K562 (cell line): Measurements from ENCODE around the gene USP22. TPM values are rescaled to one million over a fixed set of nuclear protein-coding genes. Genes with fewer than 3 reads are reported as not detected.

Source experiments
- CHD1 ChIP-seq: fragments of 200-600 bp; sonication (generic); IDR thresholded peaks from one replicate; pipeline ENCODE4 v1.6.1; 2012; ENCODE audit warnings: mild to moderate bottlenecking, moderate library complexity, low read length, inconsistent platforms
- COPS2 ChIP-seq: fragments of 450-650 bp; conservative IDR thresholded peaks from 2 replicates; pipeline ENCODE4 v1.6.1; 2016; ENCODE audit warnings: mild to moderate bottlenecking, moderate library complexity
- CREM ChIP-seq: IDR thresholded peaks from 2 replicates; pipeline ENCODE4 v1.6.1; 2014; ENCODE audit warnings: antibody characterized with exemption, low read depth
- E2F1 ChIP-seq: sonication (generic); formaldehyde crosslinking; IDR thresholded peaks from 2 replicates; pipeline ENCODE4 v1.8.1; 2023; ENCODE audit warnings: mild to moderate bottlenecking, missing genetic modification reagents, moderate library complexity
- HSF4 ChIP-seq: fragments of 250-450 bp; sonication (Bioruptor Pico); IDR thresholded peaks from 2 replicates; pipeline ENCODE4 v2.1.2; 2022; ENCODE audit warnings: mild to moderate bottlenecking, moderate library complexity, borderline replicate concordance
- KAT2B ChIP-seq: IDR thresholded peaks from one replicate; pipeline ENCODE4 v1.6.1; 2012; ENCODE audit warnings: low read depth, mild to moderate bottlenecking, control low read depth, inconsistent platforms, low read length, moderate library complexity
- KDM2B ChIP-seq: fragments of 250-450 bp; sonication (Bioruptor Pico); IDR thresholded peaks from 2 replicates; pipeline ENCODE4 v1.8.0; 2021; ENCODE audit warnings: mild to moderate bottlenecking, moderate library complexity
- MAFG ChIP-seq: fragments of 450-650 bp; conservative IDR thresholded peaks from 2 replicates; pipeline ENCODE4 v1.6.1; 2016; ENCODE audit warnings: missing genetic modification characterization, missing compliant biosample characterization
- MBD1 ChIP-seq: fragments of 250-450 bp; sonication (Bioruptor Pico); IDR thresholded peaks from 2 replicates; pipeline ENCODE4 v1.8.0; 2022; ENCODE audit warnings: inconsistent platforms
- MCM3 ChIP-seq: fragments of 450-650 bp; IDR thresholded peaks from 2 replicates; pipeline ENCODE4 v1.6.1; 2016
- MYNN ChIP-seq, 2 experiments: sonication (generic); formaldehyde crosslinking in 1 of 2; IDR thresholded peaks; 2 replicates each; pipeline versions ENCODE4 v1.5.0 to v1.6.1; 2016 to 2020; ENCODE audit warnings: antibody characterized with exemption in 1 of 2, missing genetic modification reagents in 1 of 2
- SMARCC2 ChIP-seq: fragments of 450-650 bp; IDR thresholded peaks from 2 replicates; pipeline ENCODE4 v1.6.1; 2017; ENCODE audit warnings: antibody characterized with exemption, moderate library complexity, mild to moderate bottlenecking, low read depth
- SREBF2 ChIP-seq: sonication (generic); formaldehyde crosslinking; IDR thresholded peaks from 2 replicates; pipeline ENCODE4 v1.4.0; 2020; ENCODE audit warnings: mild to moderate bottlenecking, missing genetic modification reagents
- ZBTB43 ChIP-seq: sonication (generic); formaldehyde crosslinking; IDR thresholded peaks from 2 replicates; pipeline ENCODE4 v1.8.0; 2023; ENCODE audit warnings: mild to moderate bottlenecking, missing genetic modification reagents
- ZNF23 ChIP-seq: fragments of 250-450 bp; sonication (Bioruptor Pico); IDR thresholded peaks from 2 replicates; pipeline ENCODE4 v1.4.0; 2020; ENCODE audit warnings: mild to moderate bottlenecking
- ZNF384 ChIP-seq: IDR thresholded peaks from 2 replicates; pipeline ENCODE4 v1.6.1; 2012; ENCODE audit warnings: low read depth, low read length, improper control_type of control experiment
- ZNF436 ChIP-seq: fragments of 250-450, 450-650 bp; sonication (Bioruptor Pico); formaldehyde crosslinking; IDR thresholded peaks from 2 replicates; pipeline ENCODE4 v1.7.0; 2020; ENCODE audit warnings: mild to moderate bottlenecking
- ZNF583 ChIP-seq: fragments of 250-450 bp; sonication (Bioruptor Pico); IDR thresholded peaks from 2 replicates; pipeline ENCODE4 v1.4.0; 2020
- polyA plus RNA-seq, 8 experiments: library from polyadenylated mRNA; depleted of rRNA in 4 of 8; stranded (reverse) in 5 of 8; unstranded in 3 of 8; fragments of >200 nt; fragmentation: Nextera tagmentation in 2 of 8; fragmentation: Illumina TruSeq in 1 of 8; extraction: Ambion mirVana in 2 of 8; extraction: Trizol in 1 of 8; gene quantifications; 2 replicates each; pipeline versions ENCODE4 v1.2.1 to v1.2.3, GENCODE V29; 2011 to 2014; ENCODE audit warnings: inconsistent platforms in 1 of 8, missing spikeins in 1 of 8
- total RNA-seq, 7 experiments: library from RNA; depleted of rRNA in 6 of 7; stranded (reverse); fragments of >200 nt in 6 of 7; fragmentation: Illumina TruSeq in 2 of 7; extraction: Trizol in 2 of 7; gene quantifications; 2 replicates each; pipeline versions ENCODE4 v1.2.1 to v1.2.3, GENCODE V29; 2011 to 2021; ENCODE audit warnings: low replicate concordance in 1 of 7
- TF ChIP-seq, protein P1 (sequence below): fragments of 450-650 bp; IDR thresholded peaks from 2 replicates; pipeline ENCODE4 v1.6.1; 2017; ENCODE audit warnings: antibody characterized with exemption, mild to moderate bottlenecking
- TF ChIP-seq, protein P2 (sequence below): conservative IDR thresholded peaks from 2 replicates; pipeline ENCODE4 v1.6.1; 2011; ENCODE audit warnings: low read depth, mild to moderate bottlenecking, low read length; ENCODE audit not compliant: control insufficient read depth

The USP22 gene
- total and polyA plus RNA-seq, 9 of the 15 experiments (the other 6 are each of a cell fraction or from before 2014, with no cell fraction given), result 6.5 to 113 (median 58.9) TPM

DNA sequence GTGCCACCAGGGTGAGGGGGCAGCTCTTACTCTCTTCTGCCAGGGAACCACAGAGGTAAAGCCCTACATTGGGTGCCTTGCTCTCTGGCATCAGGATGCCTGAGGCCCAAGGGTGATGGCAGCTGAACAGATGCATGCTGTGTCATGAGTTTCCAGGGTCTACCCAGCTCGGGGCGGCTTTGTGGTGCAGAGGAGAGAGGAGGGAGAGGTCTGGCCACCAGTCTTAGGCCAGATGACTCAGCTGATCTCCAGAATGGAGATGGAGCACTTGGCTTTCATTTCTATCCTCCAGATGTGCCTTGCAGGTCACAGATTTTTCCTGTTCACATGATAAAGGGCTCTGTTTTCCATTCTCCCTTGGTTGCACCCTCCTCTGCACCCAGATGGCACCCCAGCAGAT lies 23.6 kb upstream of the USP22 start (continued):
- TF ChIP-seq SMARCC2, result no peak
- no peak for TF ChIP-seq ZBTB43
- no peak for TF ChIP-seq ZNF23 (CRISPR knock-in tag)
- TF ChIP-seq COPS2, result no peak
- TF ChIP-seq ZNF384, result no peak
- TF ChIP-seq MYNN (IDR thresholded peaks at IDR 0.05), result no peak
- TF ChIP-seq MYNN (CRISPR knock-in tag; IDR thresholded peaks at IDR 0.05), result no peak
- no peak for TF ChIP-seq E2F1 (CRISPR knock-in tag)
- no peak for TF ChIP-seq KAT2B
- no peak for TF ChIP-seq CHD1
- TF ChIP-seq KDM2B, result no peak
- TF ChIP-seq MCM3, result no peak
- TF ChIP-seq, protein P1, sequence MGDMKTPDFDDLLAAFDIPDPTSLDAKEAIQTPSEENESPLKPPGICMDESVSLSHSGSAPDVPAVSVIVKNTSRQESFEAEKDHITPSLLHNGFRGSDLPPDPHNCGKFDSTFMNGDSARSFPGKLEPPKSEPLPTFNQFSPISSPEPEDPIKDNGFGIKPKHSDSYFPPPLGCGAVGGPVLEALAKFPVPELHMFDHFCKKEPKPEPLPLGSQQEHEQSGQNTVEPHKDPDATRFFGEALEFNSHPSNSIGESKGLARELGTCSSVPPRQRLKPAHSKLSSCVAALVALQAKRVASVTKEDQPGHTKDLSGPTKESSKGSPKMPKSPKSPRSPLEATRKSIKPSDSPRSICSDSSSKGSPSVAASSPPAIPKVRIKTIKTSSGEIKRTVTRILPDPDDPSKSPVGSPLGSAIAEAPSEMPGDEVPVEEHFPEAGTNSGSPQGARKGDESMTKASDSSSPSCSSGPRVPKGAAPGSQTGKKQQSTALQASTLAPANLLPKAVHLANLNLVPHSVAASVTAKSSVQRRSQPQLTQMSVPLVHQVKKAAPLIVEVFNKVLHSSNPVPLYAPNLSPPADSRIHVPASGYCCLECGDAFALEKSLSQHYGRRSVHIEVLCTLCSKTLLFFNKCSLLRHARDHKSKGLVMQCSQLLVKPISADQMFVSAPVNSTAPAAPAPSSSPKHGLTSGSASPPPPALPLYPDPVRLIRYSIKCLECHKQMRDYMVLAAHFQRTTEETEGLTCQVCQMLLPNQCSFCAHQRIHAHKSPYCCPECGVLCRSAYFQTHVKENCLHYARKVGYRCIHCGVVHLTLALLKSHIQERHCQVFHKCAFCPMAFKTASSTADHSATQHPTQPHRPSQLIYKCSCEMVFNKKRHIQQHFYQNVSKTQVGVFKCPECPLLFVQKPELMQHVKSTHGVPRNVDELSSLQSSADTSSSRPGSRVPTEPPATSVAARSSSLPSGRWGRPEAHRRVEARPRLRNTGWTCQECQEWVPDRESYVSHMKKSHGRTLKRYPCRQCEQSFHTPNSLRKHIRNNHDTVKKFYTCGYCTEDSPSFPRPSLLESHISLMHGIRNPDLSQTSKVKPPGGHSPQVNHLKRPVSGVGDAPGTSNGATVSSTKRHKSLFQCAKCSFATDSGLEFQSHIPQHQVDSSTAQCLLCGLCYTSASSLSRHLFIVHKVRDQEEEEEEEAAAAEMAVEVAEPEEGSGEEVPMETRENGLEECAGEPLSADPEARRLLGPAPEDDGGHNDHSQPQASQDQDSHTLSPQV, result no peak
- no peak for TF ChIP-seq MBD1
- no peak for TF ChIP-seq ZNF583
- TF ChIP-seq, protein P2, sequence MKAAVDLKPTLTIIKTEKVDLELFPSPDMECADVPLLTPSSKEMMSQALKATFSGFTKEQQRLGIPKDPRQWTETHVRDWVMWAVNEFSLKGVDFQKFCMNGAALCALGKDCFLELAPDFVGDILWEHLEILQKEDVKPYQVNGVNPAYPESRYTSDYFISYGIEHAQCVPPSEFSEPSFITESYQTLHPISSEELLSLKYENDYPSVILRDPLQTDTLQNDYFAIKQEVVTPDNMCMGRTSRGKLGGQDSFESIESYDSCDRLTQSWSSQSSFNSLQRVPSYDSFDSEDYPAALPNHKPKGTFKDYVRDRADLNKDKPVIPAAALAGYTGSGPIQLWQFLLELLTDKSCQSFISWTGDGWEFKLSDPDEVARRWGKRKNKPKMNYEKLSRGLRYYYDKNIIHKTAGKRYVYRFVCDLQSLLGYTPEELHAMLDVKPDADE, result no peak
- TF ChIP-seq SREBF2, result no peak
- peak; percentile 76 for TF ChIP-seq MAFG (tag)
- no peak for TF ChIP-seq HSF4 (CRISPR knock-in tag)
- TF ChIP-seq CREM, result no peak
- no peak for TF ChIP-seq ZNF436 (CRISPR knock-in tag)
